NB4 (cell line): Measurements from ENCODE around the gene SLC13A2.

Experiments used
- POLR2A ChIP-seq: IDR thresholded peaks from 2 replicates; pipeline ENCODE4 v1.6.1; 2011; ENCODE audit warnings: mild to moderate bottlenecking; ENCODE audit not compliant: insufficient read length; ENCODE audit errors: extremely low read depth
- TF ChIP-seq, protein P1 (sequence below): IDR thresholded peaks from one replicate; pipeline ENCODE4 v1.5.1; 2012; ENCODE audit warnings: low read depth, low read length

DNA sequence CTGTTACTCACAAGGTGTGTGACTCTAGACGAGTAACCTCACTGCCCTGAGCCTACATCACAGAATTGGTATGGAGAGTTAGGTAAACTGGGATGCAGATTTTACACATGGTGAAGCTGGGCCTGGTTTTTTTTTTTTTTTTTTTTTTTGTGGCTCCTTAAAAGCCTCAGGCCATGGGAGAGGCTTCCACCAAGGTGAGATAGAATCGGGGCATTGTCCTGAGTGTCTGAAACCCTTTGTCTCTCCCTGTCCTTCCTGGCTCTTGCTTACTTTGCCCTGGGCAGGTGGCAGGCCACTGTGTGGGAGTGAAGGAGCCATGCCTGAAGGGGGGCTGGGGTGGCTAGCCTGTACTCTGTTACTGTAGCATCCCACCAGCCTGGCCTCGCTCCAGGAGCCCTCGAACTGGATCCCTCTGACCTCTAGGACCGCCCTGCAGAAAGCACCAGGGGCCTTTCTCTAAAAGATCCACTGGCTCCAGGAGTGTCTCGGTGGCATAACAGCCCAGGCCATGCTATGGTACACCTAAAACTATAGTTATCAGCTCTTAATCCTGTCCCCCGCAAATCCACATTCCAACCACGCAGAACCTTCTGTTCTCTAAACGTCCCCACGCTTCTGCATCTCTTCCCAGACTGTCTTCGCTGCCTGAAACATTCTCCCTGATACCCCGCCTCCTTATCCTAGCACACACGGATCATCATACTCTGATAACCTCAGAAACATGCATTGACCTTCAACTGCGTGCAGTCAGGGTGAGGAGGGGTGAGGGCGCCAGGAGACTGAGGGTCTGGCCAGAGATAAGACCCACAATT is 1.7 kb upstream of the SLC13A2 start:
- TF ChIP-seq, protein P1, sequence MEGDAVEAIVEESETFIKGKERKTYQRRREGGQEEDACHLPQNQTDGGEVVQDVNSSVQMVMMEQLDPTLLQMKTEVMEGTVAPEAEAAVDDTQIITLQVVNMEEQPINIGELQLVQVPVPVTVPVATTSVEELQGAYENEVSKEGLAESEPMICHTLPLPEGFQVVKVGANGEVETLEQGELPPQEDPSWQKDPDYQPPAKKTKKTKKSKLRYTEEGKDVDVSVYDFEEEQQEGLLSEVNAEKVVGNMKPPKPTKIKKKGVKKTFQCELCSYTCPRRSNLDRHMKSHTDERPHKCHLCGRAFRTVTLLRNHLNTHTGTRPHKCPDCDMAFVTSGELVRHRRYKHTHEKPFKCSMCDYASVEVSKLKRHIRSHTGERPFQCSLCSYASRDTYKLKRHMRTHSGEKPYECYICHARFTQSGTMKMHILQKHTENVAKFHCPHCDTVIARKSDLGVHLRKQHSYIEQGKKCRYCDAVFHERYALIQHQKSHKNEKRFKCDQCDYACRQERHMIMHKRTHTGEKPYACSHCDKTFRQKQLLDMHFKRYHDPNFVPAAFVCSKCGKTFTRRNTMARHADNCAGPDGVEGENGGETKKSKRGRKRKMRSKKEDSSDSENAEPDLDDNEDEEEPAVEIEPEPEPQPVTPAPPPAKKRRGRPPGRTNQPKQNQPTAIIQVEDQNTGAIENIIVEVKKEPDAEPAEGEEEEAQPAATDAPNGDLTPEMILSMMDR, result no peak
- TF ChIP-seq POLR2A, result no peak
